ENCODE results near the gene FOXJ3.
A peak's percentile ranks its signal among the peaks of the same experiment; 100 is the strongest.

Gene FOXJ3

GRCh38 chr1:42335050-42335808 lies at the start of gene FOXJ3:
TSS of gene FOXJ3 (minus strand) at chr1:42335235. CDS start at chr1:42311093, 24,142 bp downstream.
- DNase-seq, result peak; percentile 98

GRCh38 chr1:42381280-42381673 lies 46.2 kb upstream of the FOXJ3 start:
- no peak for DNase-seq

- peak; percentile 83 for DNase-seq
Measured at GRCh38 chr1:42380586-42381279, 45.7 kb upstream of the FOXJ3 start, which contains the start of gene RIMKLA. TSS of gene RIMKLA (plus strand) at chr1:42380792. CDS start at chr1:42380935, 143 bp downstream.

GRCh38 chr1:42379794-42380585 lies 45.0 kb upstream of the FOXJ3 start:
- DNase-seq, result no peak

GRCh38 chr1:42372796-42373195 lies 37.8 kb upstream of the FOXJ3 start:
- no peak for DNase-seq

GRCh38 chr1:42370876-42371549 lies 36.0 kb upstream of the FOXJ3 start:
- DNase-seq, result no peak

- DNase-seq, result no peak
Measured at GRCh38 chr1:42369471-42369870, 34.4 kb upstream of the FOXJ3 start.

- no peak for DNase-seq
Measured at GRCh38 chr1:42368096-42368795, 33.2 kb upstream of the FOXJ3 start.

- DNase-seq, result no peak
Measured at GRCh38 chr1:42365118-42365517, 30.1 kb upstream of the FOXJ3 start.

GRCh38 chr1:42364542-42364941 lies 29.5 kb upstream of the FOXJ3 start:
- no peak for DNase-seq

GRCh38 chr1:42364089-42364488 lies 29.1 kb upstream of the FOXJ3 start:
- DNase-seq, result no peak

- no peak for DNase-seq
Measured at GRCh38 chr1:42359466-42359865, 24.4 kb upstream of the FOXJ3 start.

GRCh38 chr1:42358791-42359190 lies 23.8 kb upstream of the FOXJ3 start:
- no peak for DNase-seq

GRCh38 chr1:42350086-42350485 lies 15.1 kb upstream of the FOXJ3 start:
- DNase-seq, result no peak

- DNase-seq, result peak; percentile 78
Measured at GRCh38 chr1:42348498-42348897, 13.5 kb upstream of the FOXJ3 start.

GRCh38 chr1:42343049-42343448 lies 8.0 kb upstream of the FOXJ3 start:
- no peak for DNase-seq

GRCh38 chr1:42340901-42341300 lies 5.9 kb upstream of the FOXJ3 start:
- no peak for DNase-seq

- DNase-seq, result peak; percentile 82
Measured at GRCh38 chr1:42340093-42340492, 5.1 kb upstream of the FOXJ3 start.

- no peak for DNase-seq
Measured at GRCh38 chr1:42336978-42337377, 1.9 kb upstream of the FOXJ3 start.

- DNase-seq, result no peak
Measured at GRCh38 chr1:42335809-42336518, 929 bp upstream of the FOXJ3 start.

- DNase-seq, result peak; percentile 64
Measured at GRCh38 chr1:42334240-42335049, 590 bp downstream of the FOXJ3 start.

Data from NCI-H2171 (cell line).